ENCODE data around the gene OPN4. TPM values are rescaled to one million over a fixed set of nuclear protein-coding genes. Genes with fewer than 3 reads are reported as not detected.

The OPN4 gene
- total and polyA plus RNA-seq, 2 of the 13 experiments (the other 11 are each of a cell fraction or from before 2014, with no cell fraction given): not detected

- no peak overlapping the region for H3K27ac ChIP-seq (ENCODE audit: extremely low read length, insufficient read depth, low read length)
- no TSS peak for BruUV-seq (replicated peaks)
- no peak for ATAC-seq
- H4K20me1 ChIP-seq (ENCODE audit: insufficient read depth, low read length): no peaks in the 10 kb centered on the region
- DNase-seq (ENCODE audit: low spot score): no peak
- no peak overlapping the region for H2AFZ ChIP-seq (ENCODE audit: low read length)
- intact Hi-C loops (cut with micrococcal nuclease; ENCODE audit: unreplicated experiment): no loop called here
- POLR2A ChIA-PET: no interaction called here
- no peaks in the 10 kb centered on the region for H3K4me1 ChIP-seq (ENCODE audit: insufficient read depth, low read length)
- CTCF ChIA-PET (ENCODE audit: low intra/inter-chr PET ratio, low total read pairs): no interaction called here
- no peak overlapping the region for H3K4me3 ChIP-seq (replicated peaks in 1 of 3; ENCODE audit: insufficient read depth in 1 of 3, low read depth in 2 of 3, low read length in 3 of 3)
- no peak overlapping the region for H3K4me2 ChIP-seq (ENCODE audit: low read depth, low read length)
- in situ Hi-C loops (cut with HindIII; ENCODE audit: extremely low pct_ligation_motif_present, low pct_unique_long_range_greater_than_20kb): no loop called here
- H3K9me3 ChIP-seq (ENCODE audit: low read length): no peaks in the 10 kb centered on the region
- H3K9ac ChIP-seq (ENCODE audit: insufficient read depth, low read depth, low read length): no peak overlapping the region
- H3K27me3 ChIP-seq (ENCODE audit: control insufficient read depth in 1 of 2, insufficient read depth in 2 of 2, low read length in 2 of 2): peaks cover 19 to 80% of the 10 kb centered on the region in 2 experiments
- H3K79me2 ChIP-seq (ENCODE audit: insufficient read depth, low read length): no peaks in the 10 kb centered on the region
- WGBS (ENCODE audit: low lambda C conversion rate): 13% methylated on average over 4 of the region's 7 CpGs
- H3K36me3 ChIP-seq (replicated peaks in 1 of 2; ENCODE audit: control insufficient read depth in 1 of 2, insufficient read depth in 2 of 2, low read length in 2 of 2): no peaks in the 10 kb centered on the region
- FAIRE-seq: no peak
- TF ChIP-seq ZNF136 (CRISPR knock-in tag; IDR thresholded peaks at IDR 0.05; ENCODE audit: low read depth) (no peak), ZBED4 (CRISPR knock-in tag; IDR thresholded peaks at IDR 0.05; ENCODE audit: borderline replicate concordance) (no peak), ZBTB37 (CRISPR knock-in tag; IDR thresholded peaks at IDR 0.05) (no peak), NR1H2 (CRISPR knock-in tag; IDR thresholded peaks at IDR 0.05; ENCODE audit: borderline replicate concordance, low read depth) (no peak), THAP9 (CRISPR knock-in tag; IDR thresholded peaks at IDR 0.05; ENCODE audit: borderline replicate concordance) (no peak), RFX1 (IDR thresholded peaks at IDR 0.05) (no peak), GATAD1 (CRISPR knock-in tag; IDR thresholded peaks at IDR 0.05) (no peak), GABPB1 (CRISPR knock-in tag; IDR thresholded peaks at IDR 0.05) (no peak), CREB3 (CRISPR knock-in tag; IDR thresholded peaks at IDR 0.05) (no peak), ZNF556 (CRISPR knock-in tag; IDR thresholded peaks at IDR 0.05; ENCODE audit: borderline replicate concordance) (no peak), NR2F2 (IDR thresholded peaks at IDR 0.05; ENCODE audit: borderline replicate concordance, low read depth) (no peak), CENPT (CRISPR knock-in tag; IDR thresholded peaks at IDR 0.05; ENCODE audit: low read depth) (no peak), ZNF652 (CRISPR knock-in tag; IDR thresholded peaks at IDR 0.05; ENCODE audit: borderline replicate concordance, low read depth) (no peak), MZF1 (CRISPR knock-in tag; IDR thresholded peaks at IDR 0.05; ENCODE audit: borderline replicate concordance) (no peak), SMYD3 (CRISPR knock-in tag; IDR thresholded peaks at IDR 0.05) (no peak), PAX8 (CRISPR knock-in tag; IDR thresholded peaks at IDR 0.05; ENCODE audit: borderline replicate concordance) (no peak), ZFP62 (CRISPR knock-in tag; IDR thresholded peaks at IDR 0.05) (no peak)
Observed at GRCh38 chr10:86665218-86665607, 10.9 kb downstream of the OPN4 start.
